CD4-positive, alpha-beta memory T cell (primary cell): ENCODE measurements around the gene MFSD1. TPM values are rescaled to one million over a fixed set of nuclear protein-coding genes. Genes with fewer than 3 reads are reported as not detected.
A peak's percentile ranks its signal among the peaks of the same experiment; 100 is the strongest.

Experiments used
- CTCF ChIA-PET: fragments of 350-600 bp; sonication (Branson Sonifier 250); formaldehyde crosslinking; loops from one replicate; lab custom pipeline; 2021; ENCODE audit warnings: inconsistent platforms; ENCODE audit not compliant: partially characterized antibody; lab: Charles Lee
- POLR2A ChIA-PET: fragments of 350-600 bp; sonication (Branson Sonifier 250); formaldehyde crosslinking; loops from one replicate; lab custom pipeline; 2021; ENCODE audit not compliant: partially characterized antibody; lab: Charles Lee
- DNase-seq, 5 donors: peaks; one replicate each; pipeline versions ENCODE4 v3.0.0 to v3.0.0-alpha.2; 2020 to 2022; ENCODE audit warnings: mixed read lengths in 1 of 5
- H3K27ac ChIP-seq: one replicate; pipeline ENCODE4 v1.7.0; 2013; ENCODE audit warnings: low read depth, low read length
- H3K27me3 ChIP-seq: 2 replicates; pipeline ENCODE4 v1.7.0; 2013; ENCODE audit warnings: mild to moderate bottlenecking, low read length, moderate library complexity; ENCODE audit not compliant: insufficient read depth
- H3K36me3 ChIP-seq: 2 replicates; pipeline ENCODE4 v1.7.0; 2013; ENCODE audit warnings: mild to moderate bottlenecking, low read length, moderate library complexity; ENCODE audit not compliant: insufficient read depth
- H3K4me1 ChIP-seq: 2 replicates; pipeline ENCODE4 v1.7.0; 2013; ENCODE audit warnings: mild to moderate bottlenecking, low read length, moderate library complexity; ENCODE audit not compliant: insufficient read depth
- H3K4me3 ChIP-seq, 2 donors: one replicate each; pipeline ENCODE4 v1.7.0; 2013; ENCODE audit warnings: low read length in 2 of 2, mild to moderate bottlenecking in 1 of 2
- H3K9me3 ChIP-seq, 2 donors: one replicate each; pipeline ENCODE4 v1.7.0; 2013; ENCODE audit warnings: low read length in 2 of 2, control low read depth in 1 of 2; ENCODE audit not compliant: control insufficient read depth in 1 of 2
- H3K27ac Mint-ChIP-seq, 7 donors: one replicate each; pipeline ENCODE4 v1.8.0; 2020 to 2021; ENCODE audit warnings: mixed read lengths in 7 of 7, mild to moderate bottlenecking in 6 of 7, inconsistent platforms in 3 of 7, moderate library complexity in 3 of 7
- H3K27me3 Mint-ChIP-seq, 2 donors: one replicate each; pipeline ENCODE4 v1.8.0; 2020 to 2021; ENCODE audit warnings: mixed read lengths in 2 of 2
- H3K36me3 Mint-ChIP-seq, 2 donors: one replicate each; pipeline ENCODE4 v1.8.0; 2020 to 2021; ENCODE audit warnings: mixed read lengths in 2 of 2, inconsistent platforms in 1 of 2, mild to moderate bottlenecking in 1 of 2
- H3K4me1 Mint-ChIP-seq, 4 donors: one replicate each; pipeline ENCODE4 v1.8.0; 2020 to 2021; ENCODE audit warnings: mixed read lengths in 4 of 4, mild to moderate bottlenecking in 1 of 4
- H3K4me3 Mint-ChIP-seq, 8 donors: one replicate each; pipeline ENCODE4 v1.8.0; 2020 to 2021; ENCODE audit warnings: mixed read lengths in 8 of 8, mild to moderate bottlenecking in 7 of 8, moderate library complexity in 6 of 8, inconsistent platforms in 3 of 8
- H3K9me3 Mint-ChIP-seq, 8 donors: one replicate each; pipeline ENCODE4 v1.8.0; 2020 to 2021; ENCODE audit warnings: mixed read lengths in 8 of 8, mild to moderate bottlenecking in 5 of 8, inconsistent platforms in 3 of 8, moderate library complexity in 1 of 8
- intact Hi-C: fragments of 100-400 bp; cut with micrococcal nuclease; formaldehyde crosslinking; loops from one replicate; pipeline ENCODE4 v1.15.1; 2023
- polyA plus RNA-seq, 2 donors: library from polyadenylated mRNA; unstranded; fragments of 300-500 nt; fragmentation: Illumina TruSeq; gene quantifications; one replicate each; pipeline ENCODE4 v1.2.3, GENCODE V29; 2021
- total RNA-seq, 2 experiments: library from RNA; stranded (reverse); gene quantifications; one replicate each; pipeline ENCODE4 v1.2.3, GENCODE V29; 2021

The MFSD1 gene
- total and polyA plus RNA-seq, 4 experiments from 2014 or later = 31.7 to 75.0 (median 42.6) TPM

- Histone ChIP-seq H3K36me3 (peaks cover 49% of the 10 kb centered on the region), H3K9me3 (no peaks in the 10 kb centered on the region), H3K27ac (no peak overlapping the region), H3K27me3 (no peaks in the 10 kb centered on the region), H3K4me3 (no peak overlapping the region), H3K4me1 (no peaks in the 10 kb centered on the region)
- no peak for DNase-seq
- CTCF ChIA-PET = interaction anchor here (1.0 kb wide), 2 partner anchors 11 to 151 kb away, joined by 3 read pairs; no protein-coding TSS in a partner anchor
- Mint-ChIP-seq H3K4me1 (peaks cover 6 to 11% (median 6%) of the 10 kb centered on the region in 4 donors), H3K27ac (peak overlapping the region in 2 of 7 donors; percentile 27 to 36), H3K27me3 (no peaks in the 10 kb centered on the region), H3K36me3 (peaks cover 54 to 72% of the 10 kb centered on the region in 2 donors), H3K4me3 (no peak overlapping the region), H3K9me3 (no peaks in the 10 kb centered on the region)
- POLR2A ChIA-PET = interaction anchor here (2.3 kb wide), 1 partner anchor 9 kb away, joined by 8 read pairs; the partner anchor contains the start of gene MFSD1
- intact Hi-C loops = no loop called here
Measured at GRCh38 chr3:158810823-158811724, 9.2 kb downstream of the MFSD1 start.

GRCh38 chr3:158819282-158819681, 17.4 kb downstream of the MFSD1 start:
- Histone ChIP-seq H3K9me3 (no peaks in the 10 kb centered on the region), H3K36me3 (peaks cover 29% of the 10 kb centered on the region), H3K4me1 (no peaks in the 10 kb centered on the region), H3K27ac (no peak overlapping the region), H3K27me3 (no peaks in the 10 kb centered on the region), H3K4me3 (no peak overlapping the region)
- Mint-ChIP-seq H3K4me1 (no peaks in the 10 kb centered on the region), H3K27ac (peak overlapping the region in 1 of 7 donors; percentile 44), H3K36me3 (peaks cover 51 to 70% of the 10 kb centered on the region in 2 donors), H3K4me3 (no peak overlapping the region), H3K9me3 (no peaks in the 10 kb centered on the region), H3K27me3 (no peaks in the 10 kb centered on the region)
- ChIA-PET CTCF (interaction anchor here (1.3 to 1.4 kb wide), 2 partner anchors 12 to 175 kb away, joined by 4 to 5 read pairs; partner anchors contain the start of gene GFM1), POLR2A (no interaction called here)
- intact Hi-C loops = no loop called here
- no peak for DNase-seq

- no peak for DNase-seq
- Histone ChIP-seq H3K4me3 (no peak overlapping the region), H3K36me3 (peaks cover 29% of the 10 kb centered on the region), H3K27me3 (no peaks in the 10 kb centered on the region), H3K9me3 (no peaks in the 10 kb centered on the region), H3K27ac (no peak overlapping the region), H3K4me1 (no peaks in the 10 kb centered on the region)
- ChIA-PET CTCF (interaction anchor here (0.8 to 1.4 kb wide), 2 partner anchors 13 to 93 kb away, joined by 4 read pairs; no protein-coding TSS in a partner anchor), POLR2A (no interaction called here)
- Mint-ChIP-seq H3K9me3 (no peaks in the 10 kb centered on the region), H3K27me3 (no peaks in the 10 kb centered on the region), H3K36me3 (peaks cover 45 to 65% of the 10 kb centered on the region in 2 donors), H3K4me3 (no peak overlapping the region), H3K4me1 (no peaks in the 10 kb centered on the region), H3K27ac (peak overlapping the region in 1 of 7 donors; percentile 47)
- intact Hi-C loops = no loop called here
Measured at GRCh38 chr3:158820521-158820920, 18.7 kb downstream of the MFSD1 start.

GRCh38 chr3:158821847-158822246, 20.0 kb downstream of the MFSD1 start:
- intact Hi-C loops = no loop called here
- H3K9me3 Mint-ChIP-seq = no peaks in the 10 kb centered on the region
- H3K27ac Mint-ChIP-seq = no peak overlapping the region
- no peaks in the 10 kb centered on the region for H3K27me3 ChIP-seq
- H3K4me1 Mint-ChIP-seq = no peaks in the 10 kb centered on the region
- no peak overlapping the region for H3K4me3 ChIP-seq
- CTCF ChIA-PET = no interaction called here
- no peak for DNase-seq
- no peak overlapping the region for H3K27ac ChIP-seq
- H3K36me3 Mint-ChIP-seq = peaks cover 44 to 67% of the 10 kb centered on the region in 2 donors
- no peak overlapping the region for H3K4me3 Mint-ChIP-seq
- no peaks in the 10 kb centered on the region for H3K9me3 ChIP-seq
- POLR2A ChIA-PET = no interaction called here
- no peaks in the 10 kb centered on the region for H3K27me3 Mint-ChIP-seq
- H3K4me1 ChIP-seq = no peaks in the 10 kb centered on the region
- H3K36me3 ChIP-seq = peaks cover 29% of the 10 kb centered on the region

DNA sequence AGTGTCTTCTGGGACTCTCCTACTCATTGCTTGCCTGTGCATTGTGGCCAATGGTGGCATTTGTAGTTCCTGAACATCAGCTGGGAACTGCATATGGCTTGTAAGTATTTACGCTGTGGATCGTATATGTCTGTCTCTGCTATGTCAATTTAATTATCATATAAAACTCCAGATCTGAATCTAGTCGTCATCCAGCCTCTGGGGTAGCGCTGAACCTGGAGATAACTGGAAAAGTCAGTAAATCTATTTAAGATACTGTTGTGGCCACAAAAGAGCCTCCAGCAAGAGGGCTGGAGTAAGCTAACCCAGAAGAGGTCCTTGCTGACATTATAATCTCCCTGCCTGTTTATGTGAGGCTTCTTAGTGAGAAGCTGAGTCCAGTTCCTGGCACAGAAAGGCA, 21.6 kb downstream of the MFSD1 start:
- no peak overlapping the region for H3K4me3 ChIP-seq
- no peak overlapping the region for H3K27ac ChIP-seq
- H3K9me3 ChIP-seq = no peaks in the 10 kb centered on the region
- Mint-ChIP-seq H3K27me3 (no peaks in the 10 kb centered on the region), H3K4me3 (no peak overlapping the region), H3K9me3 (no peaks in the 10 kb centered on the region), H3K36me3 (peaks cover 47 to 63% of the 10 kb centered on the region in 2 donors), H3K27ac (no peak overlapping the region), H3K4me1 (no peaks in the 10 kb centered on the region)
- ChIA-PET CTCF (interaction anchor here (1.1 kb wide), 1 partner anchor 32 kb away, joined by 3 read pairs; no protein-coding TSS in a partner anchor), POLR2A (no interaction called here)
- no peaks in the 10 kb centered on the region for H3K4me1 ChIP-seq
- DNase-seq = no peak
- intact Hi-C loops = no loop called here
- H3K36me3 ChIP-seq = peaks cover 29% of the 10 kb centered on the region
- no peaks in the 10 kb centered on the region for H3K27me3 ChIP-seq

- H3K36me3 ChIP-seq = peaks cover 12% of the 10 kb centered on the region
- H3K4me1 ChIP-seq = no peaks in the 10 kb centered on the region
- no peak overlapping the region for H3K4me3 ChIP-seq
- no peak overlapping the region for H3K27ac ChIP-seq
- no peaks in the 10 kb centered on the region for H3K9me3 ChIP-seq
- CTCF ChIA-PET = no interaction called here
- H3K36me3 Mint-ChIP-seq = peaks cover 56 to 60% of the 10 kb centered on the region in 2 donors
- no peak overlapping the region for H3K4me3 Mint-ChIP-seq
- no peak overlapping the region for H3K27ac Mint-ChIP-seq
- H3K9me3 Mint-ChIP-seq = peaks cover 0 to 2% (median 0%) of the 10 kb centered on the region in 8 donors
- POLR2A ChIA-PET = no interaction called here
- intact Hi-C loops = no loop called here
- no peaks in the 10 kb centered on the region for H3K27me3 Mint-ChIP-seq
- no peaks in the 10 kb centered on the region for H3K4me1 Mint-ChIP-seq
- DNase-seq = no peak
- no peaks in the 10 kb centered on the region for H3K27me3 ChIP-seq
Measured at GRCh38 chr3:158827773-158828172, 25.9 kb downstream of the MFSD1 start.

DNA sequence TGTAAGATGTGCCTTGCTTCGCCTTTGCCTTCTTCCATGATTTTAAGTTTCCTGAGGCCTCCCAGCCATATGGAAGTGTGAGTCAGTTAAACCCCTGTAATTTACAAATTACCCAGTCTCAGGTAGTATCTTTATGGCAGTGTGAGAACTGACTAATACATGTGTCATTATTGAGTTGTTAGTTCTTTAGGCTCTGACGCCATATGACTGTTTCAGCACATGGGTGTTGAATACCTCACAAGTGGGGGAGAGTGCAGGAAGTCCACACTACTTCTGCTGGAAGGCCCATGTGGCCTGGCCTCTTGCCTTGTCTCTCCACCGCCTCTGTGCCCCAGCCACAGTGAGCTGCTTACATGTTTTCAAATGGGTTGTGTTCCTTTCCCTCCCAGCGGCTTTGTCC, 28.5 kb downstream of the MFSD1 start:
- no peaks in the 10 kb centered on the region for H3K9me3 ChIP-seq
- POLR2A ChIA-PET = no interaction called here
- no peaks in the 10 kb centered on the region for H3K27me3 ChIP-seq
- CTCF ChIA-PET = interaction anchor here (1.9 kb wide), 1 partner anchor 16 kb away, joined by 4 read pairs; no protein-coding TSS in a partner anchor
- no peak overlapping the region for H3K27ac ChIP-seq
- no peaks in the 10 kb centered on the region for H3K27me3 Mint-ChIP-seq
- H3K27ac Mint-ChIP-seq = peak overlapping the region in 1 of 7 donors; percentile 66
- no peak overlapping the region for H3K4me3 Mint-ChIP-seq
- no peaks in the 10 kb centered on the region for H3K4me1 ChIP-seq
- peaks cover 42 to 48% of the 10 kb centered on the region in 2 donors for H3K36me3 Mint-ChIP-seq
- intact Hi-C loops = no loop called here
- DNase-seq = no peak
- H3K36me3 ChIP-seq = no peaks in the 10 kb centered on the region
- H3K4me1 Mint-ChIP-seq = no peaks in the 10 kb centered on the region
- no peak overlapping the region for H3K4me3 ChIP-seq
- H3K9me3 Mint-ChIP-seq = peaks cover 0 to 2% (median 0%) of the 10 kb centered on the region in 8 donors
